GM12878 (cell line): ENCODE results near the gene ACYP1. TPM values are rescaled to one million over a fixed set of nuclear protein-coding genes. Genes with fewer than 3 reads are reported as not detected.

ENCODE experiments used
- ATAC-seq: fragments of 200-7000 bp; cut with Tn5 transposase; 3 replicates; pipeline ENCODE4 v1.9.1; 2020; ENCODE audit warnings: mild to moderate bottlenecking, moderate library complexity
- BruUV-seq: library from RNA; stranded (reverse); fragments of 400-500 nt; replicated peaks from 2 replicates; lab custom pipeline; 2021; lab: Mats Ljungman, UMichigan
- CTCF ChIA-PET: fragments of 300-600 bp; sonication (Branson Sonifier 250); formaldehyde crosslinking; extraction: SDS; loops from one replicate; lab custom pipeline; 2021; ENCODE audit warnings: inconsistent platforms; lab: Yijun Ruan, JAX
- POLR2A ChIA-PET: fragments of 350-600 bp; formaldehyde crosslinking; extraction: SDS; loops from one replicate; lab custom pipeline; 2021; ENCODE audit warnings: inconsistent platforms; lab: Charles Lee
- RAD21 ChIA-PET: fragments of 300-600 bp; sonication (Branson Sonifier 250); formaldehyde crosslinking; loops from one replicate; lab custom pipeline; 2023; ENCODE audit warnings: antibody characterized with exemption; ENCODE audit not compliant: unreplicated experiment; lab: Charles Lee
- SMC1A ChIA-PET: fragments of 300-600 bp; sonication (Branson Sonifier 250); formaldehyde crosslinking; loops from one replicate; lab custom pipeline; 2023; ENCODE audit not compliant: unreplicated experiment, uncharacterized antibody; lab: Charles Lee
- DNase-seq: peaks from one replicate; pipeline ENCODE4 v3.0.0-alpha.2; 2011; ENCODE audit warnings: low read depth, low spot score
- FAIRE-seq: peaks from 3 replicates; lab custom pipeline; 2011; peaks lifted over from hg19 to GRCh38; lab: Jason Lieb, UNC
- H2AFZ ChIP-seq: 2 replicates; pipeline ENCODE4 v1.6.0; 2011; ENCODE audit warnings: low read depth, low read length, control low read depth; ENCODE audit not compliant: control insufficient read depth
- H3K27ac ChIP-seq: 2 replicates; pipeline ENCODE4 v1.5.1; 2011; ENCODE audit warnings: control low read depth; ENCODE audit not compliant: control insufficient read depth, insufficient read depth
- H3K27me3 ChIP-seq, 2 experiments: replicated peaks in 1 of 2; 2 replicates each; pipeline versions ENCODE4 v1.6.0 to v1.6.1; 2011; ENCODE audit warnings: low read length in 1 of 2; ENCODE audit not compliant: control insufficient read depth in 2 of 2, insufficient read depth in 2 of 2
- H3K36me3 ChIP-seq, 2 experiments: 2 replicates each; pipeline ENCODE4 v1.5.1; 2011; ENCODE audit warnings: low read length in 1 of 2; ENCODE audit not compliant: control insufficient read depth in 2 of 2, insufficient read depth in 2 of 2
- H3K4me1 ChIP-seq: 2 replicates; pipeline ENCODE4 v1.6.1; 2011; ENCODE audit warnings: mild to moderate bottlenecking, low read length, moderate library complexity, mixed read lengths; ENCODE audit not compliant: control insufficient read depth, insufficient read depth
- H3K4me2 ChIP-seq: 2 replicates; pipeline ENCODE4 v1.6.0; 2011; ENCODE audit warnings: control low read depth; ENCODE audit not compliant: control insufficient read depth, insufficient read depth
- H3K4me3 ChIP-seq: fragments of 200-600 bp; sonication (generic); 2 replicates; pipeline ENCODE4 v1.5.1; 2016
- H3K79me2 ChIP-seq: 2 replicates; pipeline ENCODE4 v1.6.0; 2011; ENCODE audit warnings: low read length; ENCODE audit not compliant: control insufficient read depth, insufficient read depth
- H3K9ac ChIP-seq: 2 replicates; pipeline ENCODE4 v1.8.0; 2011; ENCODE audit warnings: low read length, control low read depth, mixed read lengths; ENCODE audit not compliant: control insufficient read depth, insufficient read depth
- H3K9me3 ChIP-seq: replicated peaks from 3 replicates; pipeline ENCODE4 v1.5.1; 2011; ENCODE audit warnings: mild to moderate bottlenecking, low read length; ENCODE audit not compliant: control insufficient read depth, insufficient read depth
- H4K20me1 ChIP-seq: 2 replicates; pipeline ENCODE4 v1.6.0; 2011; ENCODE audit not compliant: control insufficient read depth, insufficient read depth
- CBX5 ChIP-seq: sonication (generic); IDR thresholded peaks from 2 replicates; pipeline ENCODE4 v1.6.1; 2016; ENCODE audit warnings: low read depth, moderate library complexity, mild to moderate bottlenecking, inconsistent platforms
- CHD1 ChIP-seq: IDR thresholded peaks from 2 replicates; pipeline ENCODE4 v1.6.1; 2012; ENCODE audit warnings: low read depth, low read length, improper control_type of control experiment
- EED ChIP-seq: sonication (generic); IDR thresholded peaks from 2 replicates; pipeline ENCODE4 v1.6.1; 2016; ENCODE audit warnings: antibody characterized with exemption, low read depth
- KLF5 ChIP-seq: fragments of 450-650 bp; IDR thresholded peaks from 2 replicates; pipeline ENCODE4 v1.6.1; 2014; ENCODE audit warnings: mild to moderate bottlenecking; ENCODE audit not compliant: partially characterized antibody
- POU2F2 ChIP-seq: IDR thresholded peaks from 3 replicates; pipeline ENCODE4 v1.6.1; 2011; ENCODE audit warnings: low read depth, mild to moderate bottlenecking, low read length, borderline replicate concordance
- SUPT20H ChIP-seq: IDR thresholded peaks from 2 replicates; pipeline ENCODE4 v1.6.1; 2011; ENCODE audit warnings: low read depth, mild to moderate bottlenecking, low read length, moderate library complexity, borderline replicate concordance; ENCODE audit not compliant: control insufficient read depth
- WRNIP1 ChIP-seq: IDR thresholded peaks from 2 replicates; pipeline ENCODE4 v1.6.1; 2011; ENCODE audit warnings: low read depth, low read length, improper control_type of control experiment, borderline replicate concordance
- ZNF274 ChIP-seq: IDR thresholded peaks from one replicate; pipeline ENCODE4 v1.8.0; 2011; ENCODE audit not compliant: insufficient read length, insufficient read depth
- WGBS: methylation state at CpG from one replicate; pipeline ENCODE4 v1.1.6; 2016; ENCODE audit warnings: low lambda C conversion rate; ENCODE audit not compliant: insufficient replicate concordance, insufficient coverage; ENCODE audit errors: missing lambda C conversion rate; 5-methylcytosine and 5-hydroxymethylcytosine counted together
- in situ Hi-C: fragments of 300-500 bp; cut with MboI; formaldehyde crosslinking; loops from 9 replicates; pipeline ENCODE4 v1.14.3; 2018; ENCODE audit warnings: mixed read lengths
- intact Hi-C: fragments of 100-400 bp; cut with micrococcal nuclease; formaldehyde crosslinking; loops from one replicate; pipeline ENCODE4 v1.14.2; 2022; ENCODE audit not compliant: unreplicated experiment
- polyA plus RNA-seq, 11 experiments: library from polyadenylated mRNA; depleted of rRNA in 4 of 11; unstranded in 6 of 11; stranded (reverse) in 5 of 11; fragments of >200 nt; fragmentation: Nextera tagmentation in 4 of 11; fragmentation: Illumina TruSeq in 1 of 11; extraction: Ambion mirVana in 4 of 11; extraction: Trizol in 1 of 11; gene quantifications; 1 replicate in 1 of 11; 2 replicates in 10 of 11; pipeline versions ENCODE4 v1.2.1 to v1.2.3, GENCODE V29; 2011 to 2016; ENCODE audit warnings: inconsistent platforms in 2 of 11, missing spikeins in 2 of 11, low read depth in 1 of 11
- total RNA-seq, 4 experiments: library from RNA; depleted of rRNA in 3 of 4; stranded (reverse); fragments of >200 nt in 3 of 4; fragmentation: Illumina TruSeq in 1 of 4; extraction: Trizol in 1 of 4; gene quantifications; 2 replicates each; pipeline versions ENCODE4 v1.2.1 to v1.2.3, GENCODE V29; 2013 to 2021
- TF ChIP-seq, protein P1 (sequence below): IDR thresholded peaks from 2 replicates; pipeline ENCODE4 v1.6.1; 2012; ENCODE audit warnings: low read depth, low read length, improper control_type of control experiment
- TF ChIP-seq, protein P2 (sequence below): IDR thresholded peaks from 2 replicates; pipeline ENCODE4 v1.6.1; 2011; ENCODE audit warnings: borderline replicate concordance, low read depth, mild to moderate bottlenecking, moderate library complexity, mixed read lengths, low read length; ENCODE audit not compliant: insufficient read depth; ENCODE audit errors: extremely low read length
- TF ChIP-seq, protein P3 (sequence below): fragments of 450-650 bp; IDR thresholded peaks from 2 replicates; pipeline ENCODE4 v1.6.1; 2017; ENCODE audit warnings: low read depth, mild to moderate bottlenecking, moderate library complexity
- TF ChIP-seq, protein P4 (sequence below): IDR thresholded peaks from 2 replicates; pipeline ENCODE4 v1.6.1; 2011; ENCODE audit warnings: mild to moderate bottlenecking, low read depth, low read length, moderate library complexity; ENCODE audit not compliant: insufficient replicate concordance

The ACYP1 gene
- total and polyA plus RNA-seq, 10 of the 15 experiments (the other 5 are each of a cell fraction or from before 2014, with no cell fraction given): 18.2 to 52.6 (median 43.5) TPM

DNA sequence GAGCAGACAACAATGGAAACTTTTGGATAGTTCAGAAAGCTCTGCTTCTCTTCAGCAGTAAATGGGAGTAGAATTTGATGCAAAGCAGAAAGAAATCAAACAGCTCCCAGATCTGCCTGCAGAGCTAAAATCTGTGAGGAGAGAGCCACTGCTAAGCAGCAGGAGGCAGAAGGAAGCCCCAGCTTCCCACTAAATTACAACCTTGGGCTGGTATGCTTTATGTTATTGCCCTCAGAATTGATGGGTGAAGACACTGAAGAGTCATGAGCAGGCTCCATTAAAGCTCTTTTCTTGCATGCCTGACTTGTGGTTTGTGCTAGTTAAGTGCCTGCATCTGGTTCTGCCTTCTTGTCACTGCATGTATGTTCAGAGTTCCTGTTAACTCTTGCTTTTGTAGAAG lies 14.0 kb upstream of the ACYP1 start:
- Histone ChIP-seq H3K79me2 (no peaks in the 10 kb centered on the region), H4K20me1 (no peaks in the 10 kb centered on the region), H2AFZ (no peak overlapping the region), H3K27me3 (no peaks in the 10 kb centered on the region), H3K9ac (no peak overlapping the region), H3K27ac (no peak overlapping the region), H3K9me3 (no peaks in the 10 kb centered on the region), H3K4me2 (no peak overlapping the region), H3K4me3 (no peak overlapping the region)
- ChIA-PET RAD21 (no interaction called here), SMC1A (interaction anchor here (1.0 to 1.1 kb wide), 2 partner anchors 9 to 15 kb away, joined by 3 to 4 read pairs; no protein-coding TSS in a partner anchor), CTCF (interaction anchor here (1.2 to 2.6 kb wide), 3 partner anchors 10 to 217 kb away, joined by 4 to 11 read pairs (median 7); no protein-coding TSS in a partner anchor)
- FAIRE-seq: no peak
- no peak for ATAC-seq
- BruUV-seq: no TSS peak
- intact Hi-C loops: no loop called here
- in situ Hi-C loops: no loop called here
- no peak for DNase-seq
- no peak for TF ChIP-seq KLF5
- TF ChIP-seq POU2F2: no peak
- TF ChIP-seq, protein P1, sequence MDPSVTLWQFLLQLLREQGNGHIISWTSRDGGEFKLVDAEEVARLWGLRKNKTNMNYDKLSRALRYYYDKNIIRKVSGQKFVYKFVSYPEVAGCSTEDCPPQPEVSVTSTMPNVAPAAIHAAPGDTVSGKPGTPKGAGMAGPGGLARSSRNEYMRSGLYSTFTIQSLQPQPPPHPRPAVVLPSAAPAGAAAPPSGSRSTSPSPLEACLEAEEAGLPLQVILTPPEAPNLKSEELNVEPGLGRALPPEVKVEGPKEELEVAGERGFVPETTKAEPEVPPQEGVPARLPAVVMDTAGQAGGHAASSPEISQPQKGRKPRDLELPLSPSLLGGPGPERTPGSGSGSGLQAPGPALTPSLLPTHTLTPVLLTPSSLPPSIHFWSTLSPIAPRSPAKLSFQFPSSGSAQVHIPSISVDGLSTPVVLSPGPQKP: no peak
- no peak for TF ChIP-seq WRNIP1
- no peak for TF ChIP-seq SUPT20H
- TF ChIP-seq, all 136 proteins: peak for 0
- H3K4me1 ChIP-seq: no peaks in the 10 kb centered on the region
- POLR2A ChIA-PET: no interaction called here
- peaks cover 0 to 7% of the 10 kb centered on the region in 2 experiments; a peak in 3 of 4 replicates for H3K36me3 ChIP-seq

DNA sequence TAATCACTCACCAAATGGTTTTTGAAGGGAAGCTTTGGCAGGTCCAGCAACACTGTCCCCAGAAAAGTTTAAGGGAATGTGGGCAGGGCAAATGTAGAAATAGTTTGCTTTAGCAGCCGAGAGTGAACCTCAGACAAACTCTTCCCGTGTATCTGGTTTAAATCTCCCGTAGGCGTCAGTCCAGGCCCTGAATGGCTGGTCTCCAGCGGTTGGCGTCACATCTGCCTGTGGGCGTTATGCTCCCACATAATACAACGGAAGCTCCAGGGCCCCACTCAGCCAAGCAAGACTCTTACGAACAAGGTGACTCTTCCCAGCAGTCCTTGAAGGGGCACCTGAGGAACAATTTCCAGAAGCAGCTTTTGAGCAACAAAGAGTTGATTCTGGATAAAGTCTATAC lies 6.6 kb upstream of the ACYP1 start:
- in situ Hi-C loops (no loop called here), intact Hi-C loops (no loop called here)
- 84% methylated on average over 9 of the region's 9 CpGs for WGBS
- BruUV-seq: no TSS peak
- FAIRE-seq (no peak), ATAC-seq (no peak), DNase-seq (no peak)
- no peaks in the 10 kb centered on the region for H3K27me3 ChIP-seq
- no peak overlapping the region for H3K4me2 ChIP-seq
- ChIA-PET CTCF (interaction anchor here (1.2 to 1.6 kb wide), 2 partner anchors 125 to 371 kb away, joined by 3 to 6 read pairs; no protein-coding TSS in a partner anchor), RAD21 (no interaction called here), POLR2A (interaction anchor here (1.0 to 1.1 kb wide), 2 partner anchors 29 to 106 kb away, joined by 3 read pairs; no protein-coding TSS in a partner anchor), SMC1A (interaction anchor here (0.8 to 1.4 kb wide), 2 partner anchors 108 to 129 kb away, joined by 3 read pairs; no protein-coding TSS in a partner anchor)
- no peak overlapping the region for H3K9ac ChIP-seq
- H3K79me2 ChIP-seq: peaks cover 7% of the 10 kb centered on the region
- H3K4me1 ChIP-seq: peaks cover 8% of the 10 kb centered on the region
- H3K4me3 ChIP-seq: no peak overlapping the region
- no peak overlapping the region for H2AFZ ChIP-seq
- H3K9me3 ChIP-seq: no peaks in the 10 kb centered on the region
- H3K27ac ChIP-seq: no peak overlapping the region
- no peaks in the 10 kb centered on the region for H4K20me1 ChIP-seq
- H3K36me3 ChIP-seq: no peaks in the 10 kb centered on the region
- no peak for TF ChIP-seq CBX5
- TF ChIP-seq ZNF274: no peak
- no peak for TF ChIP-seq CHD1
- TF ChIP-seq, protein P2, sequence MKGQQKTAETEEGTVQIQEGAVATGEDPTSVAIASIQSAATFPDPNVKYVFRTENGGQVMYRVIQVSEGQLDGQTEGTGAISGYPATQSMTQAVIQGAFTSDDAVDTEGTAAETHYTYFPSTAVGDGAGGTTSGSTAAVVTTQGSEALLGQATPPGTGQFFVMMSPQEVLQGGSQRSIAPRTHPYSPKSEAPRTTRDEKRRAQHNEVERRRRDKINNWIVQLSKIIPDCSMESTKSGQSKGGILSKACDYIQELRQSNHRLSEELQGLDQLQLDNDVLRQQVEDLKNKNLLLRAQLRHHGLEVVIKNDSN: no peak
- TF ChIP-seq, protein P3, sequence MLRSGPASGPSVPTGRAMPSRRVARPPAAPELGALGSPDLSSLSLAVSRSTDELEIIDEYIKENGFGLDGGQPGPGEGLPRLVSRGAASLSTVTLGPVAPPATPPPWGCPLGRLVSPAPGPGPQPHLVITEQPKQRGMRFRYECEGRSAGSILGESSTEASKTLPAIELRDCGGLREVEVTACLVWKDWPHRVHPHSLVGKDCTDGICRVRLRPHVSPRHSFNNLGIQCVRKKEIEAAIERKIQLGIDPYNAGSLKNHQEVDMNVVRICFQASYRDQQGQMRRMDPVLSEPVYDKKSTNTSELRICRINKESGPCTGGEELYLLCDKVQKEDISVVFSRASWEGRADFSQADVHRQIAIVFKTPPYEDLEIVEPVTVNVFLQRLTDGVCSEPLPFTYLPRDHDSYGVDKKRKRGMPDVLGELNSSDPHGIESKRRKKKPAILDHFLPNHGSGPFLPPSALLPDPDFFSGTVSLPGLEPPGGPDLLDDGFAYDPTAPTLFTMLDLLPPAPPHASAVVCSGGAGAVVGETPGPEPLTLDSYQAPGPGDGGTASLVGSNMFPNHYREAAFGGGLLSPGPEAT: no peak
- TF ChIP-seq EED: no peak
- TF ChIP-seq, protein P4, sequence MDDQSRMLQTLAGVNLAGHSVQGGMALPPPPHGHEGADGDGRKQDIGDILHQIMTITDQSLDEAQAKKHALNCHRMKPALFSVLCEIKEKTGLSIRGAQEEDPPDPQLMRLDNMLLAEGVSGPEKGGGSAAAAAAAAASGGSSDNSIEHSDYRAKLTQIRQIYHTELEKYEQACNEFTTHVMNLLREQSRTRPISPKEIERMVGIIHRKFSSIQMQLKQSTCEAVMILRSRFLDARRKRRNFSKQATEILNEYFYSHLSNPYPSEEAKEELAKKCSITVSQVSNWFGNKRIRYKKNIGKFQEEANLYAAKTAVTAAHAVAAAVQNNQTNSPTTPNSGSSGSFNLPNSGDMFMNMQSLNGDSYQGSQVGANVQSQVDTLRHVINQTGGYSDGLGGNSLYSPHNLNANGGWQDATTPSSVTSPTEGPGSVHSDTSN: no peak
